HG03558 (cell line): Measurements from ENCODE around the gene SLC24A4.

Experiments
- ATAC-seq: cut with Tn5 transposase; IDR thresholded peaks from one replicate; pipeline ENCODE4 v1.9.1; 2021; ENCODE audit warnings: moderate number of reproducible peaks; ENCODE audit not compliant: unreplicated experiment; ENCODE audit errors: extremely low read depth

The SLC24A4 gene

DNA sequence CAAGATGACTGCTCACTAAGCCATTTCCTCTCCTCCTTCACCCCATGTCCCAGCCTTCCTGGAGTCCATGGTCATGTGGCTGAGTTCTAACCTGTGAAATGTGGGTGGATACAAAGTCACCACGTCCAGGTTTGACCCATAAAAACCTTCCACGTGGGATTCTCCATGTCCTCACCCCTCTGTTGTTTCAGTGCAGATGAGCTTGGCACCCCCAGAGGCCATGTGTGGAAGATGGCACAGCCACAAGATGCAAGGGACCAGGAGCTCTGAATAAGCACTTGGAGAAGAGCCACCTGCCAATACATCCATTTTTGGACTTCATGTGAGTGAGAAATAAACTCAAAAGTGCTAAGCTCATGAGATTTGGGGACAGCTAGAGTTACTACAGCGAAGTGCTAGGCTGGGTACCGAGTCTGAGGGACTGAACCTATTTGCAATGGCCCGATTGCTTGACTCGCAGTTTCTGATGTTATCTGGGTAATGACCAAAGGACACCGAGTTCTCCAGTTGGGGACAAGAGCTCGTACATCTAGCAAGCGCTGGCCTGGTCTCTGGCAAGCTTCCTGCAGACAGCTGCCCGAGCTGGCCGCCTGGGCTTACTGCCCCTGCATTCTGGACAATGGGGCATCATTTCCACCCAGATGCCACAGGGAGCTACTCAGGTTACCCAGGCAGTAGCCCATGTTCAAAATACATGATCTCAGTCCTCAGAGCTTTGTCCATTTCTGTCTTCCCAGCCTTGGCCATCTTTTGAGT lies 7.7 kb upstream of the SLC24A4 start:
- no peak for ATAC-seq

DNA sequence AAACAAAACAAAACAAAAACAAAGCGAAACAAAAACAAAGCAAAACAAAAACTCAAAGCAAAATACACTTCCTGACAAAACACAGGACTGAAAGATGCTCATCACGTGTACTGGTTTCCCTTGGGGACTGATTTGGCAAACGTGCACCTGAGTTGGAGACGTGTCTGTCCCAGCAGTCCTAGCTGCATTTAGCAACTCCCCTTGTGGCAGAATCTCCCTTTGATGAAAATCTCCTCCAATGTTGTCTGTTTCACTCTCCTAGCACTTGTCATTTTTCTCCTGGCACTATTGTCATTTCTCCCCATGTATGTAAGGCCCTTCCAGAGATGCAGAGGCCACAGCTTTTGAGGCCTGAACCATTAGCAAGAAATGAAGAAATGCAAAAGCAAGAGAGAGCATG lies 6.8 kb upstream of the SLC24A4 start:
- no peak for ATAC-seq

DNA sequence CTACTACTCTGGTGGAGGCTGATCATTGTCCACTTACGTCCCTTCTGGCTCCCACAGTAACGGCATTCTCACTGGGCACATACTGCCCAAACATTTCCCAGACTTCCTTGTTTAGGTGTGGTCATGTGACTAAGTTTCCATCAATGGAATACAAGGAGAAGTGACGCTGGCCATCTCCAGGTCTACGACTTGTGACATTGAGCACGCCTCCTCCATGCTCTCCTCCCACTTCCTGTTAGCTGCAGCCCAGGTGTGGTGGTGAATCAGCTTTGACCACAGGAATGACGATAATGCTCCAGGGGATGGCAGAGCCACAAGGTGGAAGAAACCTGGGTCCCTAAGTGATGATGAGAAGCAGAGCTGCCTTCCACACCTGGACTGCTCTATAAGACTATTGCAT lies 6.0 kb upstream of the SLC24A4 start:
- no peak for ATAC-seq

DNA sequence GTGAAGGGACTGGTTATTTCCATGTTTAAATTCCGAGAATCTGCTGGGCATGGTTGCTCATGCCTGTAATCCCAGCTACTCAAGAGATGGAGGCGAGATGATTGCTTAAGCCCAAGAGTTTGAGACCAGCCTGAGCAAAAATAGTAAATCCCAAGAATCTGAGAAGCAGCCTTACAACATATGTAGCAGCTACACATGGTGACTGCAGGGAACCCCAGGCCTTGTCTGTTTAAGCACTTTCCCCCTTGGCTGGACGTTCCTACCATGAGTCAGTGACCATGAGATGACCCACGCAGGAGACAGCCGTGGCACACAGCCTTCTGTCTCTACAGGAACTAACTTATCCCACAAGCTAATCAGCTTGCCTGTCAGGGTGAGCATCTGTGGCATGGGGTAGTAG lies 5.5 kb upstream of the SLC24A4 start:
- no peak for ATAC-seq

DNA sequence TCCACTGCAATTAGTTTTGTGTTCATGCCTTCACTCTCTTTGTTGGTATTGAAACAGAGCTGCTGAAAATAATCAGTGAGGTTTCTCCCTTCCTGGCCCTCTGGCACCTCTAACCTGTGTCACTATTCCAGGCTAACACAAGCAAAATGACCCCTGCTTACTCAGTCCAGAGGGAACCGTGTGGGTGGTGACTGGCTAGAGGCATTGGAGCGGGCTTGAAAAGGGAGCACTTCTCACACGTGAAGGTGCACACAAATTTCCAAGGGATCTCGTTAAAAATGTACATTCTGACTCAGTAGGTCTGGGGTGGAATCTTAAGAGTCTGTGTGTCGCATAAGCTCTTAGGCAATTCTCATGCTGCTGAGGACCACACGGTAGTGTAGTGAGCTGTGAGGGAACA lies 1.3 kb upstream of the SLC24A4 start:
- no peak for ATAC-seq

DNA sequence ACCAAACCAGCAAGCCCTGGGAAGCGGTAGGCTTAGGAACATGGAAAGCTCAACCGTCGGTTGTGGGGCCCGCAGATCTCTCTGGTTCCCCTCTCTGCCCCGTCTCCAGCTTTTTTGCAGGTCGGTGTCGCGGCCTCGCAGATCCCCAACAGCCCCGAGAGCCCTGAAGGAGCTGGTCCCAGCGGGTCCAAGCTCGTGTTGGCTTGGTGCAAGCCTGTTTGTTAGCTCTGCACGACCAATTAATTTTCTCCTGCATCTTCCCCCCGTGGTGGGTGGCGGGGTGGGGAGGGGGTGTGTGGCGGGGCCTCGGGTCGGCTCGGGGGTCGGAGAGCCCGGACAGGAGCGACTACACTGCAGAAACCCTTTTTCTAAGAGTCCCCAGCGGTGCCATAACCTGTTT lies 449 bp upstream of the SLC24A4 start:
- ATAC-seq = no peak

DNA sequence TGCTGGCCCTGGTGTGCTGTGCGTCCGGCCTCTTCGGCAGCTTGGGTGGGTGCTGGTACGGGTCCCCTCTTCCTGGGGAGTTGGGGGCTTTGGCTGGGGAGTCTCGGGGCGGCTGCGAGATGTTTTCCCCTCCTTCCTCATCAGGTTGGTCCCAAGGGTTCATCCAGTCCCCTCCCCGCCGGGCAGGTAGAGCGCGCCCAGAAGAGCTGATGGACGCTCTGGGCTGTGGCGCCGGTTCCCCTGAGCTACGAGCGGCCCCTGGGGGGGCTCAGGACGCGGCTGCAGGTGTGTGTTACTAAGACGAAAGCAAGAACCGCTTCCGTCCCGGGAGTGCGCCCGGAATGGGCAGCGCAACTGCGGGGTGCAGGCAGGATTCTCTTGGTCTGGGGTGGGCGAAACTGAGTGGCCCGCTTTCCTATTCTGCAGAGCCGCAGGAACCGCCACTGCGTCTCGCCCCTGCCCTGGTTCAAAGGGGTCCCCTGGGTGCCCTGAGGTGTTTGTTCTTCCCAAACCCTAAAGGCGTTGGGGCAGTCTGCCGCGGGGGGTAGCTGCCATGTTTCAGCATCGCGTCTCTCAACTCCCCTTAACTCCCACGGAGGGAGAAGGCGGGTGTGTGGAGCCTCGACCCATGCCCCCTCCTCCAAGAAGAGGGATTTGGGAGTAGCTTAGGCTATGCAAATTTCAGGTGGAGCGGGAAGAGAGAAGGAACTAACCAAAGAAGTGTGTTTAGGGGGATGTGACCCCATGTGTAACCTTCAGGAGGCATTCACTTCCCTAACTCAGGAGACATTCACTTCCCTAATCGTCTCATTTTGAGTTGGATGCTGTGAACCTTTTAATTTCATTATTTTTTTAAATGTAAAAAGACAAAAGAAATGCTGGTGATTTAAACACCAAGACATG lies 1.2 kb downstream of the SLC24A4 start:
- no peak for ATAC-seq

DNA sequence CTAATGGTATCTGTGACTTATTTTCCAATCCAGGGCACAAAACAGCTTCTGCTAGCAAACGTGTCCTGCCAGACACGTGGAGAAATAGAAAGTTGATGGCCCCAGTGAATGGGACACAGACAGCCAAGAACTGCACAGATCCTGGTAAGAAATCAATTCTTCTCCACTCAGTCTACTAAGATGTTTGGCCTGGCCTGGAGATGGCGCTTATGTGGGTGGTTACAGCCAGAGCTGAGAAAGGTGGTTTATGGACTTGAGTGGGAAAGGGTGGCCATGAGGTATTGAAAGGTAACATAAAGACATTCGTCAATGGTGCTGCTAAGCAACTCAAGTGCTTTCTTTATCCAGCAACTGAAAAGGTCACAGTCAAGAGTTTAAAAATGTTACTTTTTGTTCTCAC lies 2.9 kb downstream of the SLC24A4 start:
- no peak for ATAC-seq

DNA sequence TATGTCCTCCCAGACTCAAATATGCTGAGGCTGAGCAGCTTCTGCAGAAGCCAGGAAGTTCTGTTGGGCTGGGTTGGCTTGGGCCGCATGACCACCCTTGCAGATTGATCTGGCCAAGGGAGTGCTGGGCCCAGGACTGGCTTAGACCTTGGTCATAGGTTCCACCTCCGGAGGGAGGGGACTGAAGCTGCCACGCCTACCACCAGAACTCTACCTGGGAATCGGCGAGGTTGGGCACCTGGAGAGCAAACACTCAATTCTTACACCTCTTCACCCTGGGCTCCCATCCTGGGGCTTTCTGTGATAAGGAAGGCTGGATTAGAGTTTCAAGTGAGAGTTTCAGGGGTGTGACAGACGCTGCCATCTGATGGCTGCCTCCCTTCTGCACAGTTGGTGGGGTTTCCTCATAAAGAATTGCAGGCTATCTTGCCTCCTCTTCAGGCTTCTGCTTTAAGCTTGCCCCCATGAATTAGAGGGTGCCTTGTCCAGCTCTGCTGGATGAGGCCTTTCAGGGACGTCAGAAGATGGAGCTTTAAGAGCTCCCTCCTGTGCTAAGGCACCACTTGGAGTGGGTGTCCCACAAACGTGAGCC lies 5.8 kb downstream of the SLC24A4 start:
- ATAC-seq = no peak

DNA sequence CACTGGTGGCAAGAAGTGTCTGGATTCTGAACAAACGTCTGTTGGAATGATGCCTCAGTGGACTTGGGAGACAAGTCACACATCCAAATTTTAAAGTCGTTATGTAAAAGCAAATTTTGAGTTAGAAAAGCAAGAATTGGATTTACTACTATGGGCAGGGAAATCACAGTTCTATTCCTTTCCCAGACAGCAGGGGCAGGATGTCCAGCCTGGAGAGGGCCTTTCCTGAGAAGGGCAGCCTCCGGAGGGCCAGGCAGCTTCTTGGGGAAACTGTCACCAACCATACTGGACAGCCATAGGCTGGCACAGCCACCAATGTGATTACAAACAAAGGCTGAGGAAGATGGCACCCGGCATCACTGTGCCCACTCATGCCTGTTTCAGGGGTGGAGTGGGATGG lies 11.1 kb downstream of the SLC24A4 start:
- no peak for ATAC-seq

DNA sequence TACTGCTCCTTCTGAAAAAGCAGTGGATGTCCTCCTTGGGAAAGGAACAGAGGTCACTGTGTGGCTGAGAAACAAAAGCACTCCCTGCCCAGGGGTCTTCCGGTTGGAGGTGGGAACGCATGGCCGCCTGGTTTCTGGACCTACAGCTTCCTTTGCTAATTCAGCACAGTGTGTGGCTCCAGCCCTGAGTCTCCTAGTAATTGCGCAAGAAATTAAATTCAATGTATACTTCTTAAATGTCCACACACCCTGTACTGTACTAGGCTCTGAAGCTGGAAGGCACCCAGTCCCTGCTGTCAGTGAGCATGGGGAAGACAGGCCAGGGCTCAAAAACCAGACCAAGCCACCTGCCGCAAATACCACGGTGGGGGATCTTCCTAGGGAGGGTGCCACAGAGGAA lies 13.4 kb downstream of the SLC24A4 start:
- no peak for ATAC-seq

DNA sequence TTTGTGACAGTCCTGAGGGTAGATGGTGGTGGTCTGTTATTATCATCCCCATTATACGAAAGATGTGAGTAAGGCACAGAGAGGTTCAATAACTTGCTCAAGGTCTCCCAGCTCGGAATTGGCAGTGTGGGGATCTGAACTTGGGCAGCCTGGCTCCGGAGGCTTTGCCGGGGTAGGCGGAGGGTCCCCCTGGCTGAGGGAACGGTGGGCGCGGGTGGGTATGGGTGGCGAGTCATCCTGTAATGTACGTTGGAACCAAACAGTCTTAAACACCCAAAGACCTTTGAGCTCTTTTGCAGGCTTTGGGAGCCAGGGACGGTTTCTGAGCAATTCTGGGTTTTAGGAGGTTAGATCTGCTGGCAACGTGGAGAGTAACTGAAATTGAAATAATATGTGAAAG lies 16.5 kb downstream of the SLC24A4 start:
- ATAC-seq = no peak

DNA sequence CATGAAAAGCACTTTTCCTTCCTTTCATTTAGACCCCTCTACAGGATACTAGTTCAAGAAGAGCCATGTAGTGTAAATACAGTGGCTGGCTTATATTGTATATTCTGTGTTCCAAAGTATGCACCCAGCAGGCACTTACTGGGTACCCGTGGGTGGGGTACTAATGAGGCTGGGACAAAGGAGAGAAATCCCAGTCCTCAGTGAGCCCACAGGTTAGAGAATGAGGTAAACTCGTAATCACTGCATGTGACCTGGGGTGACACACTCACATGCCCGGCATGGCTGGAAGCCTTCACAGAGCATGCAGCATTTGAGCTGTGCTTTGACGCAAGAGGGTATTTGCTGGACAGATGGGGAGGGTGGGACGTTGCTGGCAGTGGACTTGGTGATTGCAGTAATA lies 17.1 kb downstream of the SLC24A4 start:
- no peak for ATAC-seq

DNA sequence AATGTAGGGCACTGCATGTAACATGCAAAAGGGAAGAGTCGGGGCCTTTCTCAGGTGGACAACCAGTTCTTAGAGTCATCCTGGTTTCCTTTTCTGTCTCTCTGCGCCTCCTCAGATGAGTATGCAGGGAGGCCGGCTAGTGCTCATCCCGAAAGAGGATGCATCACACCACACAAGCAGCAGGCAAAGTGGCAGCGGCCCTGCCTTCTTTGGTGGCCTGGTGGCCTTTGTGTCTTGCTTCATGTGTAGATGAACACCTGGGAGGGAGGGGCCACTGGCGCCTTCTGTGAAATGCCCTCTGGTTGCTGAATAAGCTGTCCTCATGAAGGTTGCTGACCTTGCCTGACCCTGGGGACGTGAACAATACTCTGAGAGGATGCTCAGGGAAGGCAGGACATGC lies 18.0 kb downstream of the SLC24A4 start:
- no peak for ATAC-seq

DNA sequence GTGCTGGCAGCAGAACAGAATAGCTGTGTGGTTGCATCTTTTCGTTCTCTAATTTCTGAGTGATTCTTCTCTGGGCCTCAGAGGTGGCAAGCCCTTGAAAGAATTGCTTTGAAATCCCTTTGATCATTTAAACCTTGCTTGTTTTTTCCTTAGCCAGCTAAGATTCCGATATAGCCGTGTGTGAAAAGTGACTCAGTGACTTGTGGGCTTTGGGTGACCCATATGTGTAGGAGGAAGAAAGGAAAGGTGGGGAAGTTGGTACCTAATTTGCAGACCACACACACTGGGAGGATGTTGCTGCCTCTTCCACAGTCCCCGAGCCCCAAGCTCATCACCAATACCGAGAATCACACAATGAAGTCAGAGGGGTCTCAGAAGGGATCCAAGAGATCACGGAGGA lies 18.8 kb downstream of the SLC24A4 start:
- ATAC-seq = no peak

DNA sequence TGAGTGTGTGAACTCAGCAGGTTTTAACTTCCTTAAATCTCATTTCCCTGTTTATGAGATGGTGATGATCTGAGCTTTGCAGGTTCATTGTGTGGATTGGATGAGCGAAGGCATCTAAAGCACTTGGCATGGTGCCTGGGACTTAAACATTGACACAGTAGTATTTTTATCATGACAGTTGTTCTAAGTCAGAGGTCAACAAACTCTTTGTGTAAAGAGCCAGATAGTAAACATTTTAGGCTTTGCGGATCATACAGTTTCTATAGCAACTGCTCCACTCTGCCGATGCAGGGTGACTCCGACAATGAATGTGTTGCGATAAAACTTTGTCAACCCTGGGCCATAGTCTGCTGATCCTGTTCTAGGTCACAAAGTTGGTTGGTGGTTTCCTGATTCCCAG lies 25.2 kb downstream of the SLC24A4 start:
- no peak for ATAC-seq

DNA sequence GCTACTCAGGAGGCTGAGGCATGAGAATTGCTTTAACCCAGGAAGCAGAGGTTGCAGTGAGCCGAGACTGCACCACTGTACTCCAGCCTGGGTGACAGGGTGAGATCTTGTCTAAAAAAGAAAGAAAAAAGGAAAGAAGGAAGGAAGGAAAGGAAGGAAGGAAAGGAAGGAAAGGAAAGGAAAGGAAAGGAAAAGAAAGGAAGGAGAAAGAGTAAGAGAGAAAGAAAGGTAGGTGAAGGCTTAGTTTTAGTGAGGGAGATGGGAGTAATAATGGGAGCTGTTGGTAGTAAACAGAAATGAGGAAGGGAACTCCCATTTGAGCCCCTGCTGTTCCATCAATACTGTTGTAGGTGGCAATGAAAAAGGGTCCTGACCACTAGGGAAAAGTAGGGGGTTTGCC lies 28.8 kb downstream of the SLC24A4 start:
- ATAC-seq = no peak

DNA sequence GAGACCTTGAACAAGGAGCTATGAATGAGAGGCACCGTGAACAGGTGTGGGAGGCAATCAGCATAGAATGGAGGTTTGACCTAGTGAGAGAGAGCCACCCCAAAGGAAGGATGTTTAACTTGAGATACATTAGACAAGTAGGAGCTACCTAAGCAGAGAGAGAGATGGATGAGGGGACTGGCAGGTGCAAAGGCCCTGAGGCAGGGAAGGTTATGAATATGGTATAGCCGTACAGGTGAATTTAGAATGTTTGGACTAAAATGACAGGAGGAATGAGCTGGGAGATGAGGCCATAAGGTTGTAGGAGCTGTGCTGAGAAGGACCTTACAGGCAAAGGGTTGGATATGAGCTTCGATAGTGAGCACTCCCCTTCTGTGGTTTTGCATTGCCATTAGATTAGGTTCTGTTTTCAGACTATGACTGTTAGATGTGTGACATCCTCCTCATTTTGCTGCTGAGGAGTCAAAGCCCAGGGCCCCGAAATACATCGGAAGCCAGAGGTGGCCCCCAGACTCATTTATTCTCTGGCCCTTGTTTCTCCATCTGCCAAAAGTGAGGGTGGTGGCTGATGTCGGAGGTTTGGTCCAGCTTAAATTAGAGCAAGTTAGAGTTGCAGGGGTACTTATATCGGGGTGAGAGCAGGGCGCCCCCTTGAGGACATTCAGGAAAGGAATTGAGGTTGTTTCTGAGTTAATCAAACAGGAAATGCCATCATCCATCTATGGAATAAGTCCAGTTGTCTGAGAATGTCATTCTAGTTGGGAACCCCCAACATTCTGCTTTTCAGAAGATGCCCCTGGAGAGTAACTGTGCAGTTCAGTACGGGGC lies 29.4 kb downstream of the SLC24A4 start:
- ATAC-seq = no peak

DNA sequence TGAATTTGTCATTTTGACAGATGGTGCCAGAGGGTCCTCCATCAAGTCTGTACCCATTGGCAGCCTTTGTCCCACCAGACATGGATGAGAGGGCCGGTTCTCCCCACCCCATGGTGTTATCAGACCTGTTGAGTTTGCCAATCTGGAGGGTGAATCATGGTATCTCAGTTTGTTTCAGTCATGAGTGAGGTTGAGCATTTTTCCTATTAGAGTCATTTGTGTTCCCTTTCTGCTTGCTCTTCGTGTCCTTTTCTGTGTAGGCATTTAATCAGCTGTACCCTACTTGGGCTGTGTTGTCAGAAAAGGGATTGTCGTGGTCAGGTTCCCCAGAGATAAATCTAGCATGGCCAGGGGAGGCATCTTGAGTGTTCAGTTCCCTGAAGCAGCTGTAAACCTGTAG lies 30.5 kb downstream of the SLC24A4 start:
- no peak for ATAC-seq

DNA sequence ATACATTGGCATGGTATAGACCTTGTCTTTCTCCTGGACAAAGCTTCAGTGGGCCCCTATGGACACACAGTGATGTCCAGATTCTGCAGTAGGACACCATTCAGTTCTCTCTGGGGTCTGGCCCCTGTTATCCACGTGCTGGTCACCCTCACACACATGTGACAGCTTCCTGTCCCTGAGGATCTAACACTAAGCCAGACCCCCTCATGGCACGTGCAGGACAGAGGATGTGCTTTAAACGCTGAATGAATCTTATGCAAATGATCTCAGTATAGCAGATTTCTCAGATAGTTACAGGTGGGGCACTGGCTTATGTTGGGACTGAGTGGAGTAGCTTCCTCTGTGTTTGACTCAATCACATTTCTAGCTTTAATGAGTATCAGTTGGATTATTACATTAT lies 33.7 kb downstream of the SLC24A4 start:
- no peak for ATAC-seq
